ENCODE results near the gene GTF2IRD1.
"Not testable (repeated sequence)": the region's sequence is repeated elsewhere in the genome, so short reads cannot be mapped to it uniquely, and the experiment has no call there.

The GTF2IRD1 gene, protein sequence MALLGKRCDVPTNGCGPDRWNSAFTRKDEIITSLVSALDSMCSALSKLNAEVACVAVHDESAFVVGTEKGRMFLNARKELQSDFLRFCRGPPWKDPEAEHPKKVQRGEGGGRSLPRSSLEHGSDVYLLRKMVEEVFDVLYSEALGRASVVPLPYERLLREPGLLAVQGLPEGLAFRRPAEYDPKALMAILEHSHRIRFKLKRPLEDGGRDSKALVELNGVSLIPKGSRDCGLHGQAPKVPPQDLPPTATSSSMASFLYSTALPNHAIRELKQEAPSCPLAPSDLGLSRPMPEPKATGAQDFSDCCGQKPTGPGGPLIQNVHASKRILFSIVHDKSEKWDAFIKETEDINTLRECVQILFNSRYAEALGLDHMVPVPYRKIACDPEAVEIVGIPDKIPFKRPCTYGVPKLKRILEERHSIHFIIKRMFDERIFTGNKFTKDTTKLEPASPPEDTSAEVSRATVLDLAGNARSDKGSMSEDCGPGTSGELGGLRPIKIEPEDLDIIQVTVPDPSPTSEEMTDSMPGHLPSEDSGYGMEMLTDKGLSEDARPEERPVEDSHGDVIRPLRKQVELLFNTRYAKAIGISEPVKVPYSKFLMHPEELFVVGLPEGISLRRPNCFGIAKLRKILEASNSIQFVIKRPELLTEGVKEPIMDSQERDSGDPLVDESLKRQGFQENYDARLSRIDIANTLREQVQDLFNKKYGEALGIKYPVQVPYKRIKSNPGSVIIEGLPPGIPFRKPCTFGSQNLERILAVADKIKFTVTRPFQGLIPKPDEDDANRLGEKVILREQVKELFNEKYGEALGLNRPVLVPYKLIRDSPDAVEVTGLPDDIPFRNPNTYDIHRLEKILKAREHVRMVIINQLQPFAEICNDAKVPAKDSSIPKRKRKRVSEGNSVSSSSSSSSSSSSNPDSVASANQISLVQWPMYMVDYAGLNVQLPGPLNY

DNA sequence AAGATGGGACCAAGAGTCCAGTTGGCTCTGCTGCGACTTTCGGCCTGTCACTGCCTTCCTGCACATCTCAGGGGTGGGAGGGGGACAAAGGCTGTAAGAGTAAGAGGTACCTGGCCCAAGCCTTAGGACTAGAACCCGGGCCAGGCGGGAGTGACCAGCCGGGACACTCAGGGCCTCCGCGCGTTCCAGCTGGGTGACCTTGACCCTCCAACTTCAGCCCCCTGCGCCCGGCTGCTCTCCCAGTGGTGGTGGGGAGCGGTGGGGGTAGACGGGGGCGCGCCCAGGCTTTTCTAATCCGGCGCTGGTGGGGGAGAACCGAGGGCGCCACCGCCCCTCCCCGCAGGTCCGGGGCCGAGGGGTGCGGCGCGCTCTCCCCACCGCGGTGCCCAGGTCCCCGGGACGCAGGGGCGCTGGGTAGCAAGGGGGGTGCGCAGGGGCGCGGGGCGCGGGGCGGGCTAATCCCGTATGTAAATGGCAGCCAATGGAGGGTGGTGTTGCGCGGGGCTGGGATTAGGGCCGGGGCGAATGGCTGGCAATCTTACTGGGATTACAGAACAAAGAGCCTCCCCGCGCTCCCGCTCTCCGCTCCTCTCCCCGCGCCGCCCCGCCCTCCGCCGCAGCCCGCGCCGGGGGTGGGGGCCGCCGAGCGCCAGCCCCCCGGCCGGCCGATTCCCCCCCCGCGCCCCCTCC, at the start of gene GTF2IRD1:
Gene GTF2IRD1 (plus strand): TSS at position 585 of the 690 bp plus-strand sequence. CDS start 54,175 bp downstream, outside the sequence.
- DNase-seq = peak; percentile 52

DNA sequence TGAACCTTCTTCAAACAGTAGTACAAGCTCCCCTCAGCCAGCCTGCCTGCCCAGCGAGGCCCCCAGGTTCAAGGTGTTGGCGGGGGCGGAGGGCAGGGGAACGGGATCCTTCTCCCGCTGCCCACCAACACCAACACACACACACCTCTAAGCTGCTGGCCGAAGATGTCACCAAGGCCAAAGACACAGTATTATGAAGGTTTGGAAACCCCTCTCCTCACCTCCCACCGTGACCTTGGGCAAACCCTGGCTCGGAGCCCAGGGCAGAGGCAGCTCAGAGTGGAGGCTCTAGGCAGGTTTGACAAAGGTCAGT, 49.4 kb upstream of the GTF2IRD1 start:
- DNase-seq = no peak

DNA sequence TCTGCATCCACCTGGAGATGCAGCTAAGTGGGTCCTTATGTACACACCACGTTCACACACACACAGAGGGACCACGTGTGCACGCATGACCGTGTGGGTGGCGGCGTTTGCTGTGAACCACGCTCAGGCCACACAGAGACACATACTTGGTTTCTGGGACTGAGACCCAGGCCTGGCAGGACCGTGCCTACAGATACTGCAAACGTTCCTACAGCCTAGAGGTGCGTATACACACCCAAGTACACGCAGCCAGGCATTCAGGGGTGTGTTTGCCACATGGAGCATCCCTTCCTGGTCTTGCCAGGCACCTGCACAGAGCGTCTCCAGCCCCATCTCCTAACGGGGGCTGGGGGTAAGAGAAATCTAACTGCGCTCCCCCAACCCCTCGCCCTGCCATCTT, 49.0 kb upstream of the GTF2IRD1 start:
- no peak for DNase-seq

DNA sequence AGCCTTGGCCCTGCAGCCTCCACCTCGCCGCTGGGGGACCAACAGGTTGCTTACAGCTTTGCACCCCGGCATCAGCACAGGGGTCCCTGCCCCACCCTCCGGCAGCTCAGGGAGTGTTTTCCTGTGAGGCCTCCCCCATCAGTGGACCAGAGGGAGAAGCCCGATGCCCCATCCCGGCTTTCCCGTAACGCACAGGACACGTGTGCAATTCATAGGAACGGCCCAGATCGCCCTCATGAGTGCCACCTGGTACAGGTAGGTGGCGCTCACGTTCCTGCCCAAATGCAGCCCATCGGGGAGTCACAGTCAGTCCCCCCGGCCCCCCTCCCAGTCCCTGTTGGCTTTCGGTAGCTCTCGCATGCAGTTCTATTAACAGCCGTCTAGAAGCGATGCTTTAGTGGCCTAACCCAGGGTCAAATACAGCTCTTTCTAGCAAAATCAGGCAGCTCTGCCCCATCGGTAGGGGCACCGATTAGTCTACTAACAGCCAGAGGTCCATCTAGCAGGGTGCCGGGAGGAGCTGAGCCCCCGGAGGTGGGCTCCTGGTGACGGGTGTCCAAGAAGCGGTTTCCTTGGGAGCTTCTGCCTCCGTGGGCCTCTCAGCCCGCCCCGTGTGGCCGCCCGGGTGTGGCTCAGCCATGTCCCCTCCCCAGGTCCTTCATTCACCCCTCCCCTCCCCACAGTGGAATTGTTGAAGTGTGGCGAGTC, 48.4 kb upstream of the GTF2IRD1 start:
- DNase-seq = no peak

DNA sequence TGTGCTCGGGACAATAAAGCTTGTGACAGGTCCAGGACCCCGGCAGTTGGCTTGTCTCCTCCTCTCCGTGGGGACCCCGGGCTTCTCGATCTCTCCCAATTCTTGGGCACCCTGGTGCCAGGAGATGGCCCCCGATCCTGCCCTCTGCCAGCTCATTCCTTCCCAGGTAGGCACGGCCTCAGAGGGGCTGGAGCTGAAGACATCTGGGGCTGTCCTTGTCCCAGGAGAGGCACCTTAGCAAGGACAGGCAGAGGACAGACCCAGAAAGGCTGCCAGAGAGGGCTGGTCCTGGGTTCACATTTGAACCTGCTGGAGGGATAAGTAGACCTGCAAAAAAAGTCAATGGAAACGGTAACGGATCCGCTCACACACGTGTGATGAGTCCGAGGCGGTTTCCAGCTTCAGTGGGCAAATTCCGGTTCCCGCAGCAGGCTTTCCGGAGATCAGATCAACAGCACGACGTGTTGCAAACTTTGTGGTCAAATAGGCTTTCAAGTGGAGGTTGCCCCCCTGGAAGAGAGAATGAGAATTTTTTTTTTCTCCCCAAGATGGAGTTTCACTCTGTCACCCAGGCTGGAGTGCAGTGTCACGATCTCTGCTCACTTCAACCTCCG, 47.7 kb upstream of the GTF2IRD1 start:
- DNase-seq = no peak

DNA sequence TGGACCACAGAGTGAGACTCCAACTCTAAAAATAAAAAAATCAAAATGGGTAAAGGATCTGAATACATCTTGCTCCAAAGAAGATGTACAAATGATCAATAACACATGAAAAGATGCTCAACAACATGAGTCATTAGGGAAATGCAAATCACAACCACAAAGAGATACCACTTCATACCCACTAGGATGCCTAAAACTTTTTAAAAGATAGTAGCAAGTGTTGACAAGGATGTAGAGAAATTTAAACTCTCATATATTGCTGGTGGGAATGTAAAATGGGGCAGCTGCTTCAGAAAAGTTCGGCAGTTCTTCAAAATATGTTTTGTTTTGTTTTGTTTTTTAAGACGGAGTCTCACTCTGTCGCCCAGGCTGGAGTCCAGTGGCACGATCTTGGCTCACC, 45.7 kb upstream of the GTF2IRD1 start:
- DNase-seq = no peak

DNA sequence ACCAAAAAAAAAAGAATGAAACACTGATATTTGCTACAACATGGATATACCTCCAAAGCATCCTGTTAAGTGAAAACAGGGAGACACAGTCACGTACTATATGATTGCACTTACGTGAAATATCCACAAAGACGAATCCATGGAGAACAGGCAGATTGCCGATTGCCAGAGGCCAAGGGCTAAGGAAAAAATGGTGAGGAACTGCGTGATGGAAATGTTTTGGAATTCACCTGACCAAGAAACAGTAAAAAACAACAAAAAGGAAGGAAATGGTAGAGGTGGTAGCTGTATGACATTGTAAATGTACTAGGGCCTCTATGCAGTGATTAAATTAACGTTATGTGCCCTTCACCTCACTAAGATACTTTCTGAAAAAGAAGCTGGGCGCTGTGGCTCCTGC, 44.1 kb upstream of the GTF2IRD1 start:
- DNase-seq = no peak

DNA sequence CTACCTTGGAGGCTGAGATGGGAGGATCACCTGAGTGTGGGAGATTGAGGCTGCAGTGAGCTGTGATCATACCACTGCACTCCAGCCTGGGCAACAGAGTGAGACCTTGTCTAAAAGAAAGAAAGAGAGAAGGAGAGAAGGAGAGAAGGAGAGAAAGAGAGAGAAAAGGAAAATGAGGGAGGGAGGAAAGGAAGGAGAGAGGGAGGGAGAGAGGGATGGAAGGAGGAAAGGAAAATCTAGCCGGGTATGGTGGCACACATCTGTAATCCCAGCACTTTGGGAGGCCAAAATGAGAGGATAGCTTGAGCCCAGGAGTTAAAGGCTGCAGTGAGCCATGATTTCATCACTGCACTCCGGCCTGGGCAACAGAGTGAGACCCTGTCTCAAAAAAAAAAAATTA, 42.9 kb upstream of the GTF2IRD1 start:
- no peak for DNase-seq

DNA sequence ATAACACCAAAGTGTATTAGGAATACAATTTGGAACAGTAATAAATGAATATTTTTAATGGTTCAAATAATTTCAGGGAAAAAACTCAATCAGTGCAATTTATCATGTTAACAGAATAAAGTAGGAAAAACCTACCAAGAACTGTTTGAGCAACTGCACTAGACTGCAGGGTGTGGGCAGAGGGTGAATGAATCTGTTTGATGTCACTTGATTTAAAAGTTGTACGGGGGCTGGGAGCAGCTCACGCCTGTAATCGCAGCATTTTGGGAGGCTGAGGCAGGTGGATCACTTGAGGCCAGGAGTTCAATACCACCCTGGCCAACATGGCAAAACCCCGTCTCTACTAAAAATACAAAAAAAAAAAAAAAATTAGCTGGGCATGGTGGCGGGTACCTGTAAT, 42.1 kb upstream of the GTF2IRD1 start:
- DNase-seq = not testable (repeated sequence)

DNA sequence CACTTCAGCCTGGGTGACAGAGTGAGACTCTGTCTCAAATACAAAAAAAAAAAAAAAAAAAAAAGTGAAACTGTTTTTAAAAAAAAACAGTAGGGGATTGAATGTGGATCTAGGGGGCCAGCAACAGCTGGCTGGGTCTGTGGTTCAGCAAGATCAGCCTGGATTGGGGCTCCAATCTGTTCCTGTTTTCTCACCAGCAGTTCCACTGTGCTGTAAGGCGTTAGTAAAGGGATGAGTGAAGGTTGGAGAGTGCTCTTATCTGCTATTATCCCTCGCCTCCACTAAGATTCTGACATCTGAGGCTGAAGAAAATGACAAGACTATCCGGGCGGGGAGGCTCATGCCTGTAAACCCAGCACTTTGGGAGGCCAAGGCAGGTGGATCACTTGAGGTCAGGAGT, 41.6 kb upstream of the GTF2IRD1 start:
- no peak for DNase-seq

DNA sequence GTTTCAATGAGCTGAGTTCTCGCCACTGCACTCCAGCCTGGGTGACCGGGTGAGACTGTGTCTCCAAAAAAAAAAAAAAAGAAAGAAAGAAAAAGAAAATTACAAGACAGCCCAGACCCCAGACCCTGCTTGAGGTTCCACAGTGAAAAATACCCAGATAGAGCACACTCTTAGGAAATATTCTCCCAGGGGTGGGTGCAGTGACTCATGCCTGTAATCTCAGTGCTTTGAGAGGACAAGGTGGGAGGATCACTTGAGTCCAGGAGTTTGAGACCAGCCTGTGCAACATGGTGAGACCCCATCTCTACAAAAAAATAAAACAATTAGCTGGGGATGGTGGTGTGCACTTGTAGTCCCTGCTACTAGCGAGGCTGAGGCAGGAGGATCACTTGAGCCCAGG, 41.1 kb upstream of the GTF2IRD1 start:
- no peak for DNase-seq

DNA sequence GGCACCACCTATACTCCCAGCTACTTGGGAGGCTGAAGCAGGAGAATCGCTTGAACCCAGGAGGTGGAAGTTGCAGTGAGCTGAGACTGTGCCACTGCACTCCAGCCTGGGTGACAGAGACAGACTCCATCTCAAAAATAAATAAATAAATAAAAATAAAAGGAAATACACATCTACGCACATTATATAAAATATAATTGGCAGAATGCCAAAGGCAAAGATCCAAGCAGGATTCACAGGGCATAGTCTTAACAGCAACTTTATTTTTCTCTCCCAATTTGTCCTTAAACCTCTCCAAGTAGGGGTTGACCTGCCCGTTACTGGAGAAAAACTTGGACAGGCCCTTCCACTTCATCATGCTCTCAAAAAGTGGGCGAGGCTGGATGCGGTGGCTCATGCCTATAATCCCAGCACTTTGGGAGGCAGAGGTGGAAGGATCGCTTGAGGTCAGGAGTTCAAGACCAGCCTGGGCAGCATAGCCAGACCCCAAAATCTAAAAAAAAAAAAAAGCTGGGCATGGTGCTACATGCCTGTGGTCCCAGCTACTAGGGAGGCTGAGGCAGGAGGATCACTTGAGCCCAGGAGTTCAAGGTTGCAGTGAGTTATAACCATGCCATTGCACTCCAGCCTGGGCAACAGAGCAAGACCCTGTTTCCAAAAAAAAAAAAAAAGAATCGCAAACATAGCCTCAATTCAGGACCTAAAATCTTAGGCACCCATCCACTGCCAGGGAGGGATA, 38.9 kb upstream of the GTF2IRD1 start:
- not testable (repeated sequence) for DNase-seq

DNA sequence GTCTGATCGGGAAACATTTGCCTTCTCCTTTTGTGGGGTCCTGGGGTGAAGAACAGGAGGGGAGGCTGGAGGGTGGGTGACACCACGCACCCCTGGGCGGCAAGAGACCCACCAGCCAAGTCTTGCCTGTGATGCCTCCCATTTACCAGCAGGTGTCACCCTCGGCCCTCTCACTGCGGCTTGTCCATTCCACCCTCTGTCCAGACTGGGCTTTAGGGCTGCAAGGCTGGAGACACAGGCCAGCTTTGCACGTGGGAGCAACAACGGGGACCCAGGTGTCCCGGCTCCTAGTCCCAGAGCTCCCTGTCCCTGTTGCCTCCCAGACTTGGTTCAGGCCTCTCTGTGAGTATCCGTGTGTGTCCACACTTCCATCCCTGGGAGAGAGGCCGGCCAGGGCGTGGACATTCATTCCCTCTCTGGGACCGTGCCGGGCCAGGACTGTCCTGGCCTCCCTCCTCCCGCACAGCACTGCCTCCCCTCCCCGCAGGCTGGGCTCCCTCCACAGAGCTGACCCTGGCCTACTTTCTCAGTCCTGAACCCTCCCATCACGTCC, 36.2 kb upstream of the GTF2IRD1 start:
- DNase-seq = peak; percentile 45

DNA sequence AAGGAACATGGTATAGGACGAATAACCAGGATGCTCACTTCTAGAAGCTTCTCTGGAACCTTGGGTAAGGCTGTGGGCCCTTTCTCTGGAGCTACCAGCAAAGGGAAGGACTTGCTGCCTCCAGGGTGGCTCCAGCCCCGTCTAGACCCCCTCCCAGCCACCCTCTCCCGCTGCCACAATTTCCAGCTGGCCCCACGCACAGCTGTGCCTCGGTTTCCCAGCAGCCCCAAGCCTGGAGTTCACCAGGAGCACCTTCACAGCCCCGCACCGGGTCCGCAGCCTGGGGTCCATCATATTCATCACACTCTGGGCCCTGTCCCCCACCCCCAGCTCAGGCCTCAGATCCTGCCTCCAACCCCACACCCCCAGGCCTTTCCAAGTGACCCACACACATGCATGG, 35.6 kb upstream of the GTF2IRD1 start:
- DNase-seq = no peak

DNA sequence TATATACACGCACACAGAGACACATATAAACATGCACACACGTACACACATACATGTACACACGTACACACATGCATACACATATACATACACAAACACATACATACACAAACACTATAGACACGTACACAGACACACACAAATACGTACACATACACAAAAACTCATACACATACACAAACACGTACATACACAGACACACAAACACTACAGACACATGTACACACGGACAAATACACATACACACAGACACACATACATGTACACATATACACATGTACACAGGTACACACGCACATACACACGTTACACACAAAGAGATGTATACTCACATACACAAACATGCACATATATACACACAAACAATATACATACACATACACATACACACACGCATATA, 35.2 kb upstream of the GTF2IRD1 start:
- DNase-seq = no peak

DNA sequence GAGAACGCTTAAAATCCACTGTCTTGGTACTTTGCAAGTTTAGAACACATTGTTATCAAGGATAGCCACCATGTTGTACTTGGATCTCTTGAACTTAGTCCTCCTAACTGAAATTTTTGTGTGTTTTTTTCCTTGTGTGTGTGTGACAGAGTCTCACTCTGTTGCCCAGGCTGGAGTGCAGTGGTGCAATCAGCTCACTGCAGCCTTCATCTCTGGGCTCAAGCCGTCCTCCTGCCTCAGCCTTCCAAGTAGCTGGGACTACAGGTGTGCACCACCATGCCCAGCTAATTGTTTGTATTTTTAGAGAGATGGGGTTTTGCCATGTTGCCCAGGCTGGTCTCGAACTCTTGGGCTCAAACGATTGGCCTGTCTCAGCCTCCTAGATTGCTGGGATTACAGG, 34.5 kb upstream of the GTF2IRD1 start:
- not testable (repeated sequence) for DNase-seq

DNA sequence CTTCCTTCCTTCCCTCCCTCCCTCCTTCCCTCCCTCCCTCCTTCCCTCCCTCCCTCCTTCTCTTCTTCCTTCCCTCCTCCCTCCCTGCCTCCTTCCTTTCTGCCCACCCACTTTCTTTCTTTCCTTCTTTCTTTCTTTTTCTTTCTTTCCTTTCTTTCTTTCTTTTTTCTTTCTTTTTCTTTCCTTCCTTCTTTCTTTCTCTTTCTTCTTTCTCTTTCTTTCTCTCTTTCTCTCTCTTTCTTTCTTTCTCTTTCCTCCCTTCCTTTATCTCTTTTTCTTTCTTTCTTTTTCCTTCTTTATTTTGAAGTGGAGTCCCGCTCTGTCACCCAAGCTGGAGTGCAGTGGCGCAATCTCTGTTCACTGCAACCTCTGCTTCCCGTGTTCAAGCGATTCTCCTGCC, 33.7 kb upstream of the GTF2IRD1 start:
- DNase-seq = no peak

DNA sequence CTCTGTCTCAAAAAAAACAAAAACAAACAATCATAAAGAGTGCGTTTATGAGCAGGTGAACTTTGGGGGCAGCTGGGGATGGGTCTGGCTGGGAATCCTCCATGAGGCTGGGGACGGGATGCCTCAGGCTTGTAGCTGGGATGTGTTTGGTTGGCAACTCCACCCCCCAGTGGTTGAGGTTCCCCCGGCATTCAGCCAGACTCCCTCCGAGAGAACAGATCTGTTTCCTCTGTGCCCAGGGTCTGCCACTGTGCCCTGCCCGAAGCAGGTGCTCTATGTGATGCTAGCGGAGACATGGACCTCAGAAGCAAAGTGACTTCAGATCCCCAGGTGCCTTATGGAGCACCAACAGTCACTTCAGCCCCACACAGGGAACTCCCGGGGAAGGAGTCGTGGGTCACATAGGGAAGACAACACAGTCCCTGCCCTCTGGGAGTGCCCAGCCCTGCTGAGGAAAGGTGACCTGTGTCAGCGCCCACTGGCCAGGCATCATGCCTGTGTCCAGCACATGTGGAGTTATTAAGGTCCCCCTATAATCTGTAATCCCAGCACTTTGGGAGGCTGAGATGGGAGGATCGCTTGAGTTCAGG, 29.3 kb upstream of the GTF2IRD1 start:
- DNase-seq = no peak

DNA sequence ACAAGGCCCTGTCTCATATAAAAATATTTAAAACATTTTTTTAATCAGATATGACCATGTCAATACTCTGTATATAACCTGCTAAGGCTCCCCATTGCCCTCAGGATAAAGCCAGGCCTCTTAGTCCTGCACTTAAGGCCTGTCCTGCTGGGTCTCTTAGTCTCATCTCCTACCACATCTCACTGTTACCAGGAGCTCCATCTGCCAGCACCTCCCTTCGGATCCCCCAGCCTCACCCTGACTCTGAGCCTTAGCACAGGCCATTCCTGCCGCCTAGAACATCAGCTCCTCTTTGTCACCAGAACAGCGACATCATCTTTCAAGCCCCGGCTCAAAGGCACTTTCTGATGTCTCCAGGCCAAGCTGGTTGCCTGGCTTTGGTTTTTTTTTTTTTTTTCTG, 25.7 kb upstream of the GTF2IRD1 start:
- DNase-seq = no peak

DNA sequence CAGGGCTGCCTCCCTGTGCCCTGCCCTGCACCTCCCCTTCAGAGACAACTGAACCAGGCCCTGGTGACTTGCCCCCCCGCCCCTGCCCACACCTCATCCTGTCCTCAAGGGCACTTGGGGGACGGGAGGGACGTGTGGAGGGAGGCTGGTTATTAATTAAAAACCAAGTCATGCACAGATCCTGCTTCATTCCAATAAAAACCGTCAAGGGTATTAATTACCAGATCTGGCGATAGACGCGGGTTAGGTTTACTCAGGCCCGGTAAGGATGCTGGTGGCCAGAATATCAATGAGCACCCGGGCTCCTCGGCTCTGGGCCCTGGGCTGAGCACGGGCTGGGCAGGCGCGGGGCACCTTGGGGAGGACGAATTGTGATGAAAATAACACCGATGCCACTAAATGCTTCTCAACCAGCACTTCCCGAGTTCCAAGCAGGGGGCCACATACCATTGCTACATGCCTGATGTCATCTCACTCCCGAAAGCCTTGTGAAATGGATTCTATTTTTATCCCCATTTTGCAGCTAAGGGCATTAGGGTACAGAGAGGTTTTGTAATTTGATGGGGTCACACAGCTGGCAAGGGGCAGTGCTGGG, 24.5 kb upstream of the GTF2IRD1 start:
- DNase-seq = no peak
